ENCODE data around the gene THAP10. TPM values are rescaled to one million over a fixed set of nuclear protein-coding genes. Genes with fewer than 3 reads are reported as not detected.
A peak's percentile ranks its signal among the peaks of the same experiment; 100 is the strongest.

The THAP10 gene
- polyA plus RNA-seq, 1 of the 3 experiments (the other 2 are of a cell fraction), result 3.2 TPM

- POLR2A ChIA-PET, result no interaction called here
- WGBS (ENCODE audit: low lambda C conversion rate), result 92% methylated on average over 2 of the region's 2 CpGs
- H2AFZ ChIP-seq (ENCODE audit: low read depth), result no peak overlapping the region
- no peak overlapping the region for H3K9ac ChIP-seq
- H4K20me1 ChIP-seq (ENCODE audit: insufficient read depth), result no peaks in the 10 kb centered on the region
- H3K4me3 ChIP-seq (ENCODE audit: low read depth in 2 of 2, low read length in 1 of 2), result no peak overlapping the region
- no peaks in the 10 kb centered on the region; the same call in 1 of the 2 replicates for H3K9me3 ChIP-seq
- H3K27ac ChIP-seq (ENCODE audit: low read depth in 2 of 2, low read length in 1 of 2), result no peak overlapping the region
- H3K36me3 ChIP-seq (replicated peaks in 1 of 2; ENCODE audit: control insufficient read depth in 1 of 2, insufficient read depth in 2 of 2, low read length in 1 of 2), result peaks cover 0 to 12% of the 10 kb centered on the region in 2 experiments
- peaks cover 0 to 10% of the 10 kb centered on the region in 2 experiments; a peak in 2 of 4 replicates for H3K4me1 ChIP-seq (ENCODE audit: control insufficient read depth in 1 of 2, insufficient read depth in 2 of 2, low read depth in 1 of 2, low read length in 1 of 2)
- H3K27me3 ChIP-seq (ENCODE audit: insufficient read depth), result no peaks in the 10 kb centered on the region
- H3K4me2 ChIP-seq, result no peak overlapping the region
- H3K9me2 ChIP-seq, result no peaks in the 10 kb centered on the region
- H3K79me2 ChIP-seq (ENCODE audit: insufficient read depth), result no peaks in the 10 kb centered on the region
- CTCF ChIA-PET, result interaction anchor here (0.9 kb wide), 1 partner anchor 26 kb away, joined by 3 read pairs; no protein-coding TSS in a partner anchor
- no peak for DNase-seq
- peaks cover 3% of the 10 kb centered on the region for H3F3A ChIP-seq (replicated peaks; ENCODE audit: insufficient read depth)
- TF ChIP-seq FOSL2 (IDR thresholded peaks at IDR 0.05; ENCODE audit: borderline replicate concordance, low read depth) (no peak), EP300 (IDR thresholded peaks at IDR 0.05; ENCODE audit: borderline replicate concordance in 1 of 2, low read depth in 1 of 2, low read length in 1 of 2) (no peak), RAD21 (IDR thresholded peaks at IDR 0.05; ENCODE audit: low read length) (no peak), TAF1 (IDR thresholded peaks at IDR 0.05; ENCODE audit: borderline replicate concordance, low read depth, low read length) (no peak), SMC3 (IDR thresholded peaks at IDR 0.05; ENCODE audit: low read depth, low read length) (no peak), RXRA (IDR thresholded peaks at IDR 0.05; ENCODE audit: borderline replicate concordance, low read depth) (no peak), PBX3 (IDR thresholded peaks at IDR 0.05) (no peak)
- TF ChIP-seq, protein P1, sequence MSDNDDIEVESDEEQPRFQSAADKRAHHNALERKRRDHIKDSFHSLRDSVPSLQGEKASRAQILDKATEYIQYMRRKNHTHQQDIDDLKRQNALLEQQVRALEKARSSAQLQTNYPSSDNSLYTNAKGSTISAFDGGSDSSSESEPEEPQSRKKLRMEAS (IDR thresholded peaks at IDR 0.05; ENCODE audit: low read depth), result no peak
Observed at GRCh38 chr15:70932397-70932796, 40.2 kb upstream of the THAP10 start.

- POLR2A ChIA-PET, result no interaction called here
- no peaks in the 10 kb centered on the region for H3F3A ChIP-seq (replicated peaks; ENCODE audit: insufficient read depth)
Observed at GRCh38 chr15:70931821-70932220, 39.6 kb upstream of the THAP10 start.

More at GRCh38 chr15:70931821-70932220, 39.6 kb upstream of the THAP10 start:
- Histone ChIP-seq H3K4me3 (ENCODE audit: low read depth in 2 of 2, low read length in 1 of 2) (no peak overlapping the region), H3K9ac (no peak overlapping the region), H3K36me3 (replicated peaks in 1 of 2; ENCODE audit: control insufficient read depth in 1 of 2, insufficient read depth in 2 of 2, low read length in 1 of 2) (peaks cover 0 to 12% of the 10 kb centered on the region in 2 experiments), H3K4me2 (no peak overlapping the region), H3K79me2 (ENCODE audit: insufficient read depth) (no peaks in the 10 kb centered on the region), H3K9me3 (no peaks in the 10 kb centered on the region; the same call in 1 of the 2 replicates), H3K4me1 (ENCODE audit: control insufficient read depth in 1 of 2, insufficient read depth in 2 of 2, low read depth in 1 of 2, low read length in 1 of 2) (peaks cover 0 to 6% of the 10 kb centered on the region in 2 experiments; a peak in 2 of 4 replicates), H2AFZ (ENCODE audit: low read depth) (no peak overlapping the region), H3K9me2 (no peaks in the 10 kb centered on the region), H3K27me3 (ENCODE audit: insufficient read depth) (no peaks in the 10 kb centered on the region), H3K27ac (ENCODE audit: low read depth in 2 of 2, low read length in 1 of 2) (0 out of 4 replicates have a peak overlapping the region, but pooled peaks of 1 of the 2 experiments have one; percentile 1), H4K20me1 (ENCODE audit: insufficient read depth) (no peaks in the 10 kb centered on the region)
- no peak for TF ChIP-seq TCF12 (IDR thresholded peaks at IDR 0.05)
- TF ChIP-seq REST (IDR thresholded peaks at IDR 0.05; ENCODE audit: low read depth, low read length), result no peak
- TF ChIP-seq USF1 (IDR thresholded peaks at IDR 0.05; ENCODE audit: borderline replicate concordance, low read depth), result no peak
- TF ChIP-seq TAF1 (IDR thresholded peaks at IDR 0.05; ENCODE audit: borderline replicate concordance, low read depth, low read length), result no peak
- no peak for TF ChIP-seq USF2 (IDR thresholded peaks at IDR 0.05; ENCODE audit: borderline replicate concordance, low read depth, low read length)
- TF ChIP-seq YY1 (IDR thresholded peaks at IDR 0.05; ENCODE audit: low read depth), result no peak
- TF ChIP-seq POLR2AphosphoS5 (IDR thresholded peaks at IDR 0.05; ENCODE audit: low read depth, low read length), result no peak
- no peak for TF ChIP-seq FOSL2 (IDR thresholded peaks at IDR 0.05; ENCODE audit: borderline replicate concordance, low read depth)
- no peak for TF ChIP-seq NFIC (IDR thresholded peaks at IDR 0.05; ENCODE audit: borderline replicate concordance)
- no peak for TF ChIP-seq GABPA (IDR thresholded peaks at IDR 0.05; ENCODE audit: low read depth)
- no peak for TF ChIP-seq MXI1 (IDR thresholded peaks at IDR 0.05; ENCODE audit: low read depth, low read length)
- TF ChIP-seq RXRA (IDR thresholded peaks at IDR 0.05; ENCODE audit: borderline replicate concordance, low read depth), result no peak
- no peak for TF ChIP-seq CHD2 (IDR thresholded peaks at IDR 0.05; ENCODE audit: low read length, partially characterized antibody)
- no peak for TF ChIP-seq FOXJ3 (CRISPR knock-in tag; IDR thresholded peaks at IDR 0.05)
- TF ChIP-seq EP300 (IDR thresholded peaks at IDR 0.05; ENCODE audit: borderline replicate concordance in 1 of 2, low read depth in 1 of 2, low read length in 1 of 2), result no peak
- no peak for TF ChIP-seq FOXM1 (IDR thresholded peaks at IDR 0.05; ENCODE audit: low read depth)
- CTCF ChIA-PET, result interaction anchor here (0.9 kb wide), 1 partner anchor 25 kb away, joined by 3 read pairs; no protein-coding TSS in a partner anchor
- DNase-seq, result no peak
